Measurements from ENCODE around the gene OSBPL6. TPM values are rescaled to one million over a fixed set of nuclear protein-coding genes. Genes with fewer than 3 reads are reported as not detected.

The OSBPL6 gene
- total and polyA plus RNA-seq, 4 donors = 0.75 to 2.4 (median 1.7) TPM

GRCh38 chr2:178428396-178428806 is 234.1 kb downstream of the OSBPL6 start:
- DNase-seq (no peak), ATAC-seq (ENCODE audit: low FRiP score) (no peak)
- Histone ChIP-seq H3K4me1 (ENCODE audit: control insufficient read depth in 1 of 2, insufficient read depth in 2 of 2, low read length in 2 of 2) (no peaks in the 10 kb centered on the region), H3K9me3 (ENCODE audit: control insufficient read depth, low read length) (no peaks in the 10 kb centered on the region), H3K27me3 (ENCODE audit: control insufficient read depth in 1 of 2, insufficient read depth in 2 of 2, low read length in 1 of 2) (no peaks in the 10 kb centered on the region), H3K36me3 (ENCODE audit: control insufficient read depth in 1 of 2, insufficient read depth in 2 of 2, low read length in 1 of 2) (peaks cover 9 to 18% of the 10 kb centered on the region in 2 donors), H3K27ac (ENCODE audit: low read depth in 1 of 2, low read length in 2 of 2) (no peak overlapping the region), H3K4me3 (ENCODE audit: low read length in 2 of 2) (no peak overlapping the region)
- intact Hi-C loops (cut with DNase I) = no loop called here
- 54 to 66% methylated on average over 1 of the region's 1 CpG for WGBS, 2 donors

DNA sequence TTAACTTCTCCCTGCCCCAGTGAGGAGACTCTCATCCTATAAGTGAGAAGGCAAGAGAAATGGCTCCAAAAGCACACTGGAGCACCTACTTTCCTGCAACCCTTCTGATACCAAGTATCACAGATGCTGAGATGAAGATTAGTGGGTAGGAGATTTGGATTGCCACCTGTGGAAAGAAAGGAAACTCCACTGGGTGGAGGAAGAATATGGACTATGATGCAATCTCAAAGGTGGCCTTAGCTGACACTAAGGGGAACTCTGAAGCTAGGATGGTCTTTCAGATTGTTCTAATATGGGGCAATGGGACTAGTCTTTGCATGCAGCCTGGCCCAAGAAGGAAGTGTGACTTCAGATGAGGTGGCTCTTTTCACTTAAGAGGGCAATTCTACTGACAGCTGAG is 235.0 kb downstream of the OSBPL6 start:
- Histone ChIP-seq H3K27ac (ENCODE audit: low read depth in 1 of 2, low read length in 2 of 2) (peak overlapping the region in 1 of 2 donors; percentile 1), H3K4me1 (ENCODE audit: control insufficient read depth in 1 of 2, insufficient read depth in 2 of 2, low read length in 2 of 2) (no peaks in the 10 kb centered on the region), H3K9me3 (ENCODE audit: control insufficient read depth, low read length) (no peaks in the 10 kb centered on the region), H3K27me3 (ENCODE audit: control insufficient read depth in 1 of 2, insufficient read depth in 2 of 2, low read length in 1 of 2) (no peaks in the 10 kb centered on the region), H3K36me3 (ENCODE audit: control insufficient read depth in 1 of 2, insufficient read depth in 2 of 2, low read length in 1 of 2) (peaks cover 10 to 18% of the 10 kb centered on the region in 2 donors), H3K4me3 (ENCODE audit: low read length in 2 of 2) (no peak overlapping the region)
- DNase-seq = no peak
- intact Hi-C loops (cut with DNase I) = no loop called here
- no peak for ATAC-seq (ENCODE audit: low FRiP score)

GRCh38 chr2:178436662-178437061 is 242.3 kb downstream of the OSBPL6 start:
- H3K27ac ChIP-seq (ENCODE audit: low read depth in 1 of 2, low read length in 2 of 2) = no peak overlapping the region
- no peak for DNase-seq
- WGBS, 2 donors = 70 to 77% methylated on average over 2 of the region's 2 CpGs
- H3K4me1 ChIP-seq (ENCODE audit: control insufficient read depth in 1 of 2, insufficient read depth in 2 of 2, low read length in 2 of 2) = peaks cover 0 to 4% of the 10 kb centered on the region in 2 donors
- H3K9me3 ChIP-seq (ENCODE audit: control insufficient read depth, low read length) = no peaks in the 10 kb centered on the region
- no peak overlapping the region for H3K4me3 ChIP-seq (ENCODE audit: low read length in 2 of 2)
- intact Hi-C loops (cut with DNase I) = no loop called here
- ATAC-seq (ENCODE audit: low FRiP score) = no peak
- H3K36me3 ChIP-seq (ENCODE audit: control insufficient read depth in 1 of 2, insufficient read depth in 2 of 2, low read length in 1 of 2) = peaks cover 5 to 14% of the 10 kb centered on the region in 2 donors
- no peaks in the 10 kb centered on the region for H3K27me3 ChIP-seq (ENCODE audit: control insufficient read depth in 1 of 2, insufficient read depth in 2 of 2, low read length in 1 of 2)

GRCh38 chr2:178441426-178441825 is 247.1 kb downstream of the OSBPL6 start:
- WGBS, 2 donors = 64% methylated on average over 2 of the region's 2 CpGs
- no peak overlapping the region for H3K4me3 ChIP-seq (ENCODE audit: low read length in 2 of 2)
- no peak overlapping the region for H3K27ac ChIP-seq (ENCODE audit: low read depth in 1 of 2, low read length in 2 of 2)
- DNase-seq = no peak
- H3K9me3 ChIP-seq (ENCODE audit: control insufficient read depth, low read length) = no peaks in the 10 kb centered on the region
- H3K4me1 ChIP-seq (ENCODE audit: control insufficient read depth in 1 of 2, insufficient read depth in 2 of 2, low read length in 2 of 2) = peaks cover 2 to 4% of the 10 kb centered on the region in 2 donors
- no peaks in the 10 kb centered on the region for H3K27me3 ChIP-seq (ENCODE audit: control insufficient read depth in 1 of 2, insufficient read depth in 2 of 2, low read length in 1 of 2)
- intact Hi-C loops (cut with DNase I) = no loop called here
- ATAC-seq (ENCODE audit: low FRiP score) = no peak
- peaks cover 3 to 5% of the 10 kb centered on the region in 2 donors for H3K36me3 ChIP-seq (ENCODE audit: control insufficient read depth in 1 of 2, insufficient read depth in 2 of 2, low read length in 1 of 2)

DNA sequence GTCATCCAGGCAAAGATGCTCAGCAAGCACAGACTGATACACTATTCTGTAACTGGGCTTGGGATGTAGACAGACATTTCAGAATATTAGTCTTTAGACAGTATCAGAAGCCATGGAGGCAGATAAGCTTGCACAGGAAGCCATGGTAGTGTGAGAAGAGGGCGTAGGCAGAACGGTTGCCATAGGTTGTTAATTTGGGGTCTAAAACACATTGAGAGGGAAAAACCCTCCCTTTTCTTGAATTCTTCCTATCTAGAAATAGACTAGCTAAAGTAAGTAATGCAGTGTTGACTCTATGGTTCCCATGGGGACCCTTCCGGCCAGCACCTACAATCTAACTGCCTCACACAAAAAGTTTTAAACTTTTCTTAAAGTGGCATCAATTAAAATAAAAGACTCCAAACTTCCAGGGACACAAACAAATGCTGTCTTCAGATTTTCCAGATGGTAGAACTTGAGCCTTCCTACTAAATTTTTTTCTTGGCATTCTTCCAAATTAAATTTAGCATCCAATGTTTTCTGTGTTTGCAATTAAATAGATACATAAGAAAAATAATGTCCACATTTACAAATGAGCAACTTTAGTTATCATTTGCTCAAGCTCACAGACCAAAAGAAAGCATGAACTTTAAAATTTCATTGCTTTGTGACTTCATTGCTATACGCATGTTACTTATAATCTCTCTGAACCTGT is 254.8 kb downstream of the OSBPL6 start:
- peaks cover 5 to 10% of the 10 kb centered on the region in 2 donors for H3K4me1 ChIP-seq (ENCODE audit: control insufficient read depth in 1 of 2, insufficient read depth in 2 of 2, low read length in 2 of 2)
- 14 to 24% methylated on average over 4 of the region's 4 CpGs for WGBS, 2 donors
- no peak for DNase-seq
- intact Hi-C loops (cut with DNase I) = loop anchor here in 1 of 2 donors (2.0 kb wide), 1 partner anchor 30 kb away; the partner anchor contains the start of gene FKBP7
- peaks cover 0 to 2% of the 10 kb centered on the region in 2 donors for H3K36me3 ChIP-seq (ENCODE audit: control insufficient read depth in 1 of 2, insufficient read depth in 2 of 2, low read length in 1 of 2)
- H3K27me3 ChIP-seq (ENCODE audit: control insufficient read depth in 1 of 2, insufficient read depth in 2 of 2, low read length in 1 of 2) = no peaks in the 10 kb centered on the region
- no peaks in the 10 kb centered on the region for H3K9me3 ChIP-seq (ENCODE audit: control insufficient read depth, low read length)
- H3K27ac ChIP-seq (ENCODE audit: low read depth in 1 of 2, low read length in 2 of 2) = peak overlapping the region in 1 of 2 donors; percentile 52
- H3K4me3 ChIP-seq (ENCODE audit: low read length in 2 of 2) = peak overlapping the region; percentile 44 to 55
- ATAC-seq (ENCODE audit: low FRiP score) = no peak

- H3K4me1 ChIP-seq (ENCODE audit: control insufficient read depth in 1 of 2, insufficient read depth in 2 of 2, low read length in 2 of 2) = peaks cover 5 to 10% of the 10 kb centered on the region in 2 donors
- no peaks in the 10 kb centered on the region for H3K9me3 ChIP-seq (ENCODE audit: control insufficient read depth, low read length)
- peak overlapping the region; percentile 96 for H3K27ac ChIP-seq (ENCODE audit: low read depth in 1 of 2, low read length in 2 of 2)
- intact Hi-C loops (cut with DNase I) = loop anchor here (2.0 to 5.0 kb wide), 2 partner anchors 29 to 72 kb away; partner anchors contain the start of gene FKBP7 (in 1 of the 2)
- DNase-seq = no peak
- H3K36me3 ChIP-seq (ENCODE audit: control insufficient read depth in 1 of 2, insufficient read depth in 2 of 2, low read length in 1 of 2) = peaks cover 0 to 2% of the 10 kb centered on the region in 2 donors
- H3K4me3 ChIP-seq (ENCODE audit: low read length in 2 of 2) = peak overlapping the region; percentile 55 to 81
- 0 to 1% methylated on average over 18 of the region's 18 CpGs for WGBS, 2 donors
- H3K27me3 ChIP-seq (ENCODE audit: control insufficient read depth in 1 of 2, insufficient read depth in 2 of 2, low read length in 1 of 2) = no peaks in the 10 kb centered on the region
- no peak for ATAC-seq (ENCODE audit: low FRiP score)
Measured at GRCh38 chr2:178449700-178450523, 255.6 kb downstream of the OSBPL6 start.

DNA sequence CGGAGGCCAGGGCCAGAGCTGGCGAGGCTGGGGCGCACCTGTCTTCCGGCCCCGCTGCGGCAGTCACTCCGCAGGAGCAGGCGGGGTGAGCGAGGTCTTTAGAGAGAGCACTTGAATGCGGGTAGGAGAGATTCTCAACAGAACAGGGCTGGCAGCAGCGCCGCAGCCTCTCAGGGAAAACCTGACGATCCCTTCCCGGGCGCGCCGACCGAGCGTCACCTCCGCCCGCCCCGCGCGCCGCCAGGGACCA is 256.1 kb downstream of the OSBPL6 start:
- Histone ChIP-seq H3K9me3 (ENCODE audit: control insufficient read depth, low read length) (no peaks in the 10 kb centered on the region), H3K4me3 (ENCODE audit: low read length in 2 of 2) (peak overlapping the region; percentile 55 to 81), H3K4me1 (ENCODE audit: control insufficient read depth in 1 of 2, insufficient read depth in 2 of 2, low read length in 2 of 2) (peaks cover 5 to 10% of the 10 kb centered on the region in 2 donors), H3K27me3 (ENCODE audit: control insufficient read depth in 1 of 2, insufficient read depth in 2 of 2, low read length in 1 of 2) (no peaks in the 10 kb centered on the region), H3K36me3 (ENCODE audit: control insufficient read depth in 1 of 2, insufficient read depth in 2 of 2, low read length in 1 of 2) (peaks cover 0 to 2% of the 10 kb centered on the region in 2 donors), H3K27ac (ENCODE audit: low read depth in 1 of 2, low read length in 2 of 2) (peak overlapping the region; percentile 96)
- intact Hi-C loops (cut with DNase I) = loop anchor here in 1 of 2 donors (5.0 kb wide), 1 partner anchor 72 kb away; no protein-coding TSS in a partner anchor
- DNase-seq (no peak), ATAC-seq (ENCODE audit: low FRiP score) (no peak)
- WGBS, 2 donors = 0% methylated on average over 13 to 25 of the region's 25 CpGs

DNA sequence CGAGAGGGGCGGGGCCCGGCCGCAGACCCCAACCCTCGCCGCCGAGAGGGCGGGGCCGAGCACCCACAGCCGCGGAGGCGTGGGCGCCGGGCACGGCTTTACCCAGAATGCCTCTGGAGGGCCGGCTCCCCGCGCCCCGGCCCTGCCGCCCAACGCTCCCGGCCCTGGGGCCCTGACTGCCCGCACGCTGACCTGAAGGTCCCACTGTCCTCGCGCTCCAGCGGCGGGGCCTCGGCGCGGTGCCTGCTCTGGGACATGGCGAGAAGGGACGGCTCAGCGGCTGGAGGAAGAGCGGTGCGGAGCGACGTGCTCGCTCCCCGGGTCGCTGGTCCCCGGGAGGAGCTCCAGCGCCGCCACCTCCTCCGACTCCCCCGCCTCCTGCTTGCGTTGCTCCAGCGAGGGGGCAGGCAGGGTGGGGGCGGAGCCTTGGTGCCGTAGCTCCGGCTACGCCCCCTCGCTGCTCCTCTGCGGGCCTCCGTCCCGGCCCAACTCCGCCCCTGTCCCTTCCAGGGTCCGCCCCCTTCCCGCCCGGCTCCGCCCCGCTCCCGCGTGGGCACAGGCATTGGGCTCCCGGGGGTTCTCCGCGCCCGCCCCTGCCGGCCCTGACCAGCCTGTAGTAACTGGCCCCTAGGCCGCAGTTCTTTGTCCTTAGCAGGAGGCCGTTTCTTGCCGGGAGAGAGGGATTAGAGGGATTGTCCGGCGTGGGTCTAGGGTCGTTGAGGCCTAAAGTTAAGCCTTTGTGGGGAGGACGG is 256.6 kb downstream of the OSBPL6 start, which contains the start of the genes PJVK and PRKRA:
PJVK (plus strand) TSS at position 605 of the 752 bp plus-strand sequence. CDS start 2,032 bp downstream, outside the sequence.
PRKRA (minus strand) TSS at position 402 of the 752 bp plus-strand sequence; CDS start at position 257, 145 bp downstream.
- intact Hi-C loops (cut with DNase I) = loop anchor here in 1 of 2 donors (1.0 to 5.0 kb wide), 2 partner anchors 29 to 71 kb away; partner anchors contain the start of gene PLEKHA3
- WGBS, 2 donors = 1% methylated on average over 42 to 76 of the region's 76 CpGs
- H3K36me3 ChIP-seq (ENCODE audit: control insufficient read depth in 1 of 2, insufficient read depth in 2 of 2, low read length in 1 of 2) = peaks cover 0 to 2% of the 10 kb centered on the region in 2 donors

More for the DNA sequence above, 256.6 kb downstream of the OSBPL6 start, which contains the start of the genes PJVK and PRKRA:
- Histone ChIP-seq H3K4me3 (ENCODE audit: low read length in 2 of 2) (peak within 1 kb of the TSS; percentile 55 to 81), H3K27ac (ENCODE audit: low read depth in 1 of 2, low read length in 2 of 2) (peak within 1 kb of the TSS; percentile 96 to 99), H3K4me1 (ENCODE audit: control insufficient read depth in 1 of 2, insufficient read depth in 2 of 2, low read length in 2 of 2) (peaks cover 3 to 10% of the 10 kb centered on the region in 2 donors), H3K9me3 (ENCODE audit: control insufficient read depth, low read length) (no peaks in the 10 kb centered on the region), H3K27me3 (ENCODE audit: control insufficient read depth in 1 of 2, insufficient read depth in 2 of 2, low read length in 1 of 2) (no peaks in the 10 kb centered on the region)
- DNase-seq (peak; percentile 99 to 100), ATAC-seq (ENCODE audit: low FRiP score) (peak; percentile 99)
